GM19438 (cell line): Measurements from ENCODE around the gene STAB2.
"Not testable (repeated sequence)": the region's sequence is repeated elsewhere in the genome, so short reads cannot be mapped to it uniquely, and the experiment has no call there.

ENCODE experiments used
- ATAC-seq: cut with Tn5 transposase; IDR thresholded peaks from one replicate; pipeline ENCODE4 v1.9.1; 2021; ENCODE audit warnings: low read depth; ENCODE audit not compliant: unreplicated experiment

The STAB2 gene

DNA sequence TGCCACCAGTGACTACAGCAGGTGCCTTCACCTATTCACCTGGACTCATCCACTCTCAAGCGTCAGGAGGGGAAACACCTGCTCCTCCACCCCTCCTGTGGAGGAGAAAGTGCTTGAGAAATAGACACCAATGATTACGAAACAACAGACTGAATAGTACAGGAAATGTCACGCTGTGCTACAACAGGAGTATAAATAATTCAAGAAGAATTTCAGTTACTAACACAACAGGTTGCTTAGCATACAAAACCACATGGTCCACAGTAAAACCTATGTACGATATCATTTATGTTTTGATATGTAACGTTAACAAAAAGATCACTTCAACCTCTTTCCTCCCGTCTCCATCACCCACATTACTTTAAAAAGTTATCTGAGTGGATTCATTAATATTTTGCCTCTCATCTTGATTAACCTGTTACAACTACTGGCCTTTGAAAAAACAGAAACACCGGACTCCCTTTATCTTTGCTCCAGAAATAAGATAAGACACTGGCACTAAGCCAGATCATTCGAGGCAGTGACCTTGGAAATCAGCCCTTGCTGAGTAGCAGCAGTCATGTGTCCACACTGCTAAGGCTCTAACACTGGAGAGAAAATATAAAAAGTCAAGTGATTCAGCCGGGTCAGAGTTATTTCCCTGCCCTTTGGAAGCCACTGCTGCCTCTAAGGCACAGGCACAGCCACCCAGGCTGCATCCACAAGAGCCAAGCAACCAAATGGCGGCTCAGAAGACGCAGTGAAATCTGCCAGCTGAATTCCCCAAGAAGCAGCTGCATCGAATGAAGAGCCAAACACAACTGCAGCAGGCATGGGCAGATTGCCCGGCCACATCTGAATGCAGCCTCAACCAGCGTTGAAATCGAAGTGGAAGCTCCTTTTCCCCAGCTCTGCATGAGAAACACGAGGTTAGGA is 213.0 kb downstream of the STAB2 start:
- no peak for ATAC-seq

DNA sequence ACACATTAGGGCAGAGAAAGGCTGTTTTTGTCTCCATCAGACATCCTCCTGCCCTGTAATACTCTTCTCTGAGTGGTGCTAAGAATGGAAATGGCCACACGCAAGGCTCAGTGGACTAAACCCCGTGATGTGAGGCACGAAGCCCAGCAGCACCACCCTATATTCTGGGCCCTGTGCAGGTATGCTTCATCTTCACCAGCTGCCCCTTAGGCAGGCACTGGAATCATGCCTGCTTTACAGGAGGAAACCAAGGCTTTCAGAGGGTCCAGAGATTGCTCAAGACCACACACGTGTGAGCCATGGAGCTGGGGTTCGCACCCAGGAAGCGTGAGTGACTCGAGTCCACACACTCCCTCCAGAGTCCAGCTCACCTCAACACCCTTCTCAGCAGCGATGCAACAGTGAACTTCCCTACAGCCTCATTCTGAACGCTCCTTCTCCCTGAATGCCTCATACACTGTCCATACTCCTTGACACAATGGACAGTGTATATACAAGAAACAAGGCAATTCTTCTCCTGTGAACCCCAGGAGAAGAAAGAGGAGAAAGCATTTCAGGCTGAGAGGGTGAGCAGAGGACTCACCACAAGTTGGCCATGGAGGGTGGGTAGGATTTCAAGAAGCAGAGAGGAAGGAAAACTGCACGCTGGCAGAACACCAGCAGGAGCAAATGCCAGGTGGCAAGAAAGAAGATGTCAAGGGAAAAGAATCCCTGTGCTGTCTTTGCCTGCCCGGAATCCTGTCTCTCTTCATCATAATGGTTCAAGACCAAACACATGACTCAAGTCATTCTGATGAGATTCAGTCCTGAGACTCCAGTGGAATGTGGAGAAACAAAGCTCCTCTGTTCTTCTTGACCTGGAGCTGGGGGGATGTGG is 214.9 kb downstream of the STAB2 start:
- ATAC-seq, result no peak

DNA sequence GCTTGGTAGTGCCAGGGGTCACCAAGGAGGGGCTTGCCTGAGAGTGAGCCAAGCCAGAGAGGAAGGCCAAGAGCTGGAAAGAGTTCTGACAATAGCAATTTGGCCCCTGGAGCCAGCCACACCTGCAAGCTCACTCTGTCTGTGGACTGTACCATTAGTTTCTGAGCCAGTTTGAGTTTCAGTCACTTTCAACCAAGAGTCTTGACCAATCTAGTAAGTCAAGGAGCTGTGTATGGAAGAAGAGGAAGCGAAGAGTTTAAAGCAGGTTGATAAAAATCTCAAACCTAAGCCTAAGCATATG is 215.5 kb downstream of the STAB2 start:
- ATAC-seq, result no peak

DNA sequence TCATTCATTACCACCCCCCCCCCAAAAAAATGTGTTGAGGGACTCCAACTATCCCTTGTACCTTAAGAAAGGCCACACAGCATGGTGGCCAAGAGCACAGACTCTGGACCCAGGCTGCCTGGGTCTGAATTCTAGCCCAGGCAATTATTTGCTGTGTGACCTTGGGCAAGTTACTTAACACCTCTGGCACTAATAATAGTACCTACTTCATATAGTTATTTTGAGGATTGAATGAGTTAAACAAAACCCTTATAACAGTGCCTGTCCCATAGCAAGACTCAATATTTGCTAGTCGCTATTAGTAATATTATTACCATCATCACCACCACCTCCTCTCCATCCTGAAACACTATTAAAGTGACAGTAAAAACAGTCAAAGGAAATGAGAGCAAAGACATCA is 216.8 kb downstream of the STAB2 start:
- ATAC-seq, result no peak

DNA sequence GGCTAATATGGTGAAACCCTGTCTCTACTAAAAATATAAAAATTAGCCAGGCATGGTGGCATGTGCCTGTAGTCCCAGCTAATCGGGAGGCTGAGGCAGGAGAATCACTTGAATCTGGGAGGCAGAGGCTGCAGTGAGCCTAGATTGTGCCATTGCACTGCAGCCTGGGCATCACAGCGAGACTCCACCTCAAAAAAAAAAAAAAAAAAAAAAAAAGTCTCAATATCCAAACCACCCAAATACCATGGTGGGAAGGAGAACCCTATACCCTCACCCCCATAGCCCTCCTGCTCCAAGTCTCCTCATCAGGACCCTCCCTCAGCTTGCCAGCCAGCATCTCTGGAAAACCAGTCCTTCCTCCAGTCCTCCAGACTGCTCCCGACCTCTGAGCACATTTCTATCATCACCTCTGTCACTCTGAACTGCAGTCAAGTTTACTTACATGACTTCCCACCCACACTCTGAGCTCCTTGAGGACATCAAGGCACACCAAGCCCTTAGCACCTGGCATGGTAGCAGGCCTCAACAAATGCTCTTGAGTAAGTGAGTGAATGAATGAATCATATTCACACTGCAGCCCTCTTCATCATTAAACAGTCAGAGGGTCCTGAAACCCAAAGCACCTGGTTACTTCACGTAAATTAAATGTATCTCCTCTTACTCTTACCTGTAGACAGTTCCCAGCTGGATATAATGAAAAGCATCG is 218.7 kb downstream of the STAB2 start:
- ATAC-seq, result no peak

DNA sequence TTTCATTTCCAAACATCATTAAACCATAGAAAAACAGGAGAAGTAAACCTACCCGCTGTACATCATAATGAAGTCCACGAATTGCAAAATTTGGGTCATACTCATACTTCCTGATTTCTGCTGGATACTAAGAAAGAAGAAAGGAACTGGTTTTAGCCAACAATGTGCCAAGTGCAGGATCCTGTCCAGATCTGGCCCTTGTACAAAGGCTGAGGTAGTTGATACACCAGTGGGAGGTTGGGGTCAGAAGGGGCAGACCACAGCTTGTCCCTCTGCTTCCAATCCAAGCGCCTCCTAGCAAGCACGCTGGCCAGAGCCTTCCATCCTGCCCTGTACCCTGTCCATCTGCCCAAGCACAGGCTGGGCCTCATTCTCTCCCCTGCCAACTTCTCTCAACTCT is 219.7 kb downstream of the STAB2 start:
- no peak for ATAC-seq

DNA sequence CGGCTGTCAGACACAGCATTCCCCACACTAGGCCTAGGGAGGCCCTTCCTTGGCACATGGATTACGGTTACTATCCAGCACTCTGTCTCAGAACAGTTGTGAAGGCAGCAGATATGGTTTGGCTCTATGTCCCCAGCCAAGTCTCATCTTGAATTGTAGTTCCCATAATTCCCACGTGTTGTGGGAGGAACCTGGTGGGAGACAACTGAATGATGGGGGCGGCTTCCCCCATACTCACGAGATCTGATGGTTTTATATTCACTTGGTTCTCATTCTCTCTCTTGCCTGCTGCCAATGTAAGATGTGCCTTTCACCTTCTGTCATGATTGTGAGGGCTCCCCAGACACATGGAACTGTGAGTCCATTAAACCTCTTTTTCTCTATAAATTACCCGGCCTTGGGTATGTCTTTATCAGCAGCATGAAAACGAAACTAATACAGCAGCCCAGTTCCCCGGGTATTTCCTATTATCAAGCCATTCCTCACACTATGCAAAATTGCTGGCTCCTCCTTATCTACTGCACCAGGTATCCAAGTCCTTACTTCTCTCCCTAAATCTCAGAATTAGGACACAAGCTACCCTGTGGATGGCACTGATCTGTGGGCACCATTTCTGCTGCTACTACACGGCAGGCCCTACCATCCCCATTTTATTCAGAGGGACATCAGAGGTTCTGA is 220.6 kb downstream of the STAB2 start:
- no peak for ATAC-seq

DNA sequence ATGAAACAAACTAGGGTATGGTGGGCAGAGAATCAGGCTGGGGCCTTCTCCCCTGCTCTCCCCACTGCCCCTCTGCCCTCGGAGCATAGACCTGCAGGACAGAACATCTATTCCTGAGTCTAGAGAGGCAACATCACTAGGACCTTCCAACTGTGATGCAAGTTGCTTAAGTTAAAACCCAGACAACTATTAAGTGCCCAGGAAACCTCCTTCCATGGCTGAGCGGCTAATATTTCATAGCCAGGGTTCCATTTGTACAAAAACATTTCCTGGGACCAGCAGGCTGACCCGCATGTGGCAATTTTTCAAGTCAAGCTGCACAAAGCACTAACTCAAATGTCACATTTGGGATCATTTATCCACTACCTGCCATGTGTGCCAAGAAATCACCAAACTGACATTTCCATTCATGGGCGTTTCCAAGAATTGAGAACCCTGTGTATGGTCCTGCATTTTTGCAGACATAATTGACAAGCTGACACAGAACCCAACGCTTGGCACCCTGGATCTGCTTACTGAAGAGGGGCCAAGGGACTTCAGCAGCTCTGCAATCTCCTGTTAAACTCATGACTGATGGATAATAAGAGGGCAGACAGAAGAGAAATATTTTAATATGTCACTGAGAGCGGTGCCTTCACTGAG is 221.3 kb downstream of the STAB2 start:
- no peak for ATAC-seq

DNA sequence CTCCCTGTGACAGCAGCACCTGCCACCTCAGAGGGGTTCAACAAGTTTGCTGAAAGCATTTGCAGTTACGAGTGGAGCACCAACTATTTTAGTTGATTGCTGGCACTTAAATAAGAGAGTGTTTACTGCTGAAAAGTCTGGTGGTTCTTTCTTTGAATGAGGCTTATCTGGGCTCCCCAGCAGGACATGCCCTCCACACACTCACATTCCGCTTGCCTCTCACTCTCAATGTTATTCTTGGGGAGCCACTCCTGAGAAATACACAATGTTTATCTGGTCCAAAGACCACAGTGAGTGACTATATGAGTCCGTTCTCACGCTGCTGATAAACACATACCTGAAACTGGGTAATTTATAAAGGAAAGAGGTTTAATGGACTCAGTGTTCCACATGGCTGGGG is 222.1 kb downstream of the STAB2 start:
- ATAC-seq, result no peak

DNA sequence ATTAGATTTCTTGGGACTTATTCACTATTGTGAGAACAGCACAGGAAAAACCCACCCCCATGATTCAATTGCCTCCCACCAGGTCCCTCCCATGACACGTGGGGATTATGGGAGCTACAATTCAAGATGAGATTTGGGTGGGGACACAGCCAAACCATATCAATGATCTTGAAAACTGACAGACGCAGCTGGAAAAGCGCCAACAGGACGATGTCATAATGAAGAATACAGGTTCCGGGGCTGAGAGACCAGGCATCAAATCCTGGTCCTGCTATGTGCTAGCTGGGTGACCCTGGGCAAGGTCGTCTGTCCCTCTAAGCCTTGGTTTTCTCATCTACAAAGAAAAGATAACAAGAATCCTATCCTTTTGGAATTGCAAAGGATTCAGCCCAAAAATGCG is 222.6 kb downstream of the STAB2 start:
- ATAC-seq, result not testable (repeated sequence)

DNA sequence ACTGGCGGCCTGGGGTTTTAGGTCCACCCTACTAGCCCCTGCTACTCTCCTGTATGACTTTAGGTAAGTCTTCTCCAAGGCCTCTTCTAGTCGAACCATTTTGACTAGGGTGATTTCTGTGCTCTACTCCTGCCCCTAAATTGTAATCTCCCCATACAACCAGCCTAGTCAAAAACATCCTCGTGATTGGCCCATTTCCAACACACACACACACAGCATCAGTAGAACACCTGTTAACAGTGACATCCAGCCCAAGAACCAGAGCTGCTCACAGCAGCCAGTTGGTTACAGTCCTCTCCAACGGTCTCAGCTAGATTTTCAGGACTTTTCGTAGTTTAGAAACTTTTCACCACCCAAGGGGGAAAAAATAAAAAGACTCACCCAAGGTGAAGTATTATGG is 223.0 kb downstream of the STAB2 start:
- ATAC-seq, result no peak

DNA sequence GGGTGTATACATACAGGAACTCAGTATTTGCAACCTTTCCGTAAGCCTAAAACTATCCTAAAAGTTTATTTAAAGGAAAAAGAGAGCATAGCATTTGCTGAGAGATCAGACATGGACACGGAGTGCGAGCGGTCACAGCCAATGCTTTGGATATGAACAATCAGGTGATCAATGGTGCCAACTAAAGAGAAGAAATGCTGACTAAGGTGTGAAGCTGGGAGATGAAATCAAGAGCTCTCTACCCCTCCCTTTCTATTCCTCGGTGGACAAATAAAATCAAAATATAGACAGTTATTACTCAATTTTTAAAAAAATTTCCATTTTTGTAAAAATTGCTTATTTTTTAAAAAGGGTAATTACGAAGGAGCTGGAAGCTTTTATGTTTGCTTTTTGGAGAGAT is 224.7 kb downstream of the STAB2 start:
- ATAC-seq, result no peak

DNA sequence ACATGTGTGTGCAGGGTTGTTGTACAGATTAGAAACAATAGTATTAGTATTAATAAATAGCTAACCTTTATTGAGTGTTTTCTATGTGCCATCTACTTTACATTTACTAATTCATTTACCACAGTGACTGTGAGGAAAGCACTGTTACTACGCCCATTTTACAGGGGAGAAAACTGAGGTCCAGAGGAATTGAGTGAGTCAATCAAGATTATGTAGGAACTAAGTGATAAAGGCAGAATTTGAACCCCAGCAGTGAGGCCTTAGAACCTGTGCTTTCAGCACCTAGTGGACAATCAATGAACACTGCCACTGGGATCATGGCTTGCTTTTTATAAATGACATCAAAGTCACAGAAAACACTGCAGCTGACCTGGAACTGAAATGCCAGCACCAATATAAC is 225.7 kb downstream of the STAB2 start:
- ATAC-seq, result no peak

DNA sequence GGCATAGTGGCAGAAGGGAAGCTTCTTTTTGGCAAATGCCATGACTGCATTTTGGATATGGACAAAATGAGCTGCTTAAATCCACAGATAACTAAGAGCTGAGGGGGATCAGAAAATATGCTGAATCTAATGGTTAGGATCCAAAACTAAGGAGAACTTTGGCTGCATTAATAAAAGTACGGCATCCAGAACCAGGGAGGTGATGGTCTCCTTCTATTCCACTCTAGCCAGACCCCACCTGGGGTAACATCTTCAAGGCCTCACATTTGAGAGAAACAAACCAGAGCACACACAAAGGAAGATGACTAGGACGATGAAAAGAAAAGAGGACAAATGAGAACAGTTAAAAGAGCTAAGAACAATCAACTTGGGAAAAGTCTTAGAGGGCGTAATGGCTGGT is 226.4 kb downstream of the STAB2 start:
- ATAC-seq, result no peak

DNA sequence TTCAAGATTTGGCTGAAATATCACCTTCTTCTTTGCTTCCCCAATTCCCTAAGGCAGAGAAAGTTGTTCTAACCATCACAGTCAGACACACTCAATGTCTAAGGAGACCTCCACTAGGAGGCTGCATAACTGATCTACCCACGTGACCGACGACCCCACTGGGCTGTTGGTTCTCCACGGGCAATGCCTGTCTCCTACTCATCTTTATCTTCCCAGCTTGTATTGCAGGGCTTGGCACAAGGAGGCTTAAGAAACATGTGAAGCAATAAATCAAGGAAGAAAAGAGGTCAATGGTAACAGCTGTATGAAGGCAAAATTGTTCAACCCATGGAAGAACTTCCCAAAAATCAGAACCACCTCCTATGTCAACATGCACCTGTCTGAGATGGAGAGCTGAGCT is 226.9 kb downstream of the STAB2 start:
- ATAC-seq, result no peak

DNA sequence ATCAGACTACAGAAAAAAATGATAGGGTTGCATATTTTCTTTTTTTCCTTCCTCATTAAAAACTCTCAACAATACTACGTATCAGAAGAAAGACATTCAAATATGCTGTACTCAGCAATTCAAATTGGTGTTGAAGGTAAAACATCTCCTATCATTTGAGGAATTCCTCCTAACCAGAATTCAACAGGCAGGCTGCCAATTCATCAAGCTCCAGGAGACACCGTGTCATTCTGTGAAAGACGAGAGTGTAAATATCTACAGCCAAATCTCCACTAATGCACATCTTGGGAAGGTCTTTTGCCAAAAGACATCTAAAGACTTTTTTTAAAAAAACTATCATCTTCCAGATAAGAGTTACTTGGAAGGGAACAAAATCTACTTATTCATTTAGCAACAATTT is 227.4 kb downstream of the STAB2 start:
- no peak for ATAC-seq
